ENCODE measurements around the gene ATP6V1B1. TPM values are rescaled to one million over a fixed set of nuclear protein-coding genes. Genes with fewer than 3 reads are reported as not detected.

The ATP6V1B1 gene
- total and polyA plus RNA-seq, 9 of the 15 experiments (the other 6 are each of a cell fraction or from before 2014, with no cell fraction given): not detected

GRCh38 chr2:71006323-71006722, 70.6 kb downstream of the ATP6V1B1 start (continued):
- TF ChIP-seq FOXA1 (IDR thresholded peaks at IDR 0.05; ENCODE audit: borderline replicate concordance) (no peak), NCOA6 (IDR thresholded peaks at IDR 0.05) (no peak), DEAF1 (CRISPR knock-in tag; IDR thresholded peaks at IDR 0.05) (no peak), RBM34 (IDR thresholded peaks at IDR 0.05; ENCODE audit: borderline replicate concordance, insufficient read depth, low read length) (no peak), DIDO1 (tag; IDR thresholded peaks at IDR 0.05; ENCODE audit: low read depth) (no peak), HNRNPUL1 (IDR thresholded peaks at IDR 0.05; ENCODE audit: low read length) (no peak), CBX3 (IDR thresholded peaks at IDR 0.05; ENCODE audit: borderline replicate concordance in 1 of 2, low read length in 2 of 2) (no peak), RNF219 (CRISPR knock-in tag; IDR thresholded peaks at IDR 0.05) (no peak), MECOM (CRISPR knock-in tag; IDR thresholded peaks at IDR 0.05) (no peak)
